ENCODE measurements around the gene LRMDA.

LRMDA gene

GRCh38 chr10:75694790-75695189 lies 263.4 kb downstream of the LRMDA start:
- no peak overlapping the region for H3K4me3 ChIP-seq (ENCODE audit: low read depth, low read length)

GRCh38 chr10:75695994-75696393 lies 264.6 kb downstream of the LRMDA start:
- no peak overlapping the region for H3K4me3 ChIP-seq (ENCODE audit: low read depth, low read length)

- no peak overlapping the region for H3K4me3 ChIP-seq (ENCODE audit: low read depth, low read length)
Measured at GRCh38 chr10:75696536-75696935, 265.1 kb downstream of the LRMDA start.

- H3K4me3 ChIP-seq (ENCODE audit: low read depth, low read length), result no peak overlapping the region
Measured at GRCh38 chr10:75703191-75703854, 271.9 kb downstream of the LRMDA start.

- H3K4me3 ChIP-seq (ENCODE audit: low read depth, low read length), result no peak overlapping the region
Measured at GRCh38 chr10:75705426-75705825, 274.0 kb downstream of the LRMDA start.

- H3K4me3 ChIP-seq (ENCODE audit: low read depth, low read length), result no peak overlapping the region
Measured at GRCh38 chr10:75707080-75707840, 275.8 kb downstream of the LRMDA start.

- no peak overlapping the region for H3K4me3 ChIP-seq (ENCODE audit: low read depth, low read length)
Measured at GRCh38 chr10:75708060-75708459, 276.6 kb downstream of the LRMDA start.

GRCh38 chr10:75709245-75709644 lies 277.8 kb downstream of the LRMDA start:
- H3K4me3 ChIP-seq (ENCODE audit: low read depth, low read length), result no peak overlapping the region

- H3K4me3 ChIP-seq (ENCODE audit: low read depth, low read length), result no peak overlapping the region
Measured at GRCh38 chr10:75709811-75710210, 278.4 kb downstream of the LRMDA start.

GRCh38 chr10:75712242-75712880 lies 280.9 kb downstream of the LRMDA start:
- no peak overlapping the region for H3K4me3 ChIP-seq (ENCODE audit: low read depth, low read length)

GRCh38 chr10:75716506-75716905 lies 285.1 kb downstream of the LRMDA start:
- H3K4me3 ChIP-seq (ENCODE audit: low read depth, low read length), result no peak overlapping the region

- no peak overlapping the region for H3K4me3 ChIP-seq (ENCODE audit: low read depth, low read length)
Measured at GRCh38 chr10:75717126-75717916, 285.9 kb downstream of the LRMDA start.

GRCh38 chr10:75718991-75719390 lies 287.6 kb downstream of the LRMDA start:
- no peak overlapping the region for H3K4me3 ChIP-seq (ENCODE audit: low read depth, low read length)

GRCh38 chr10:75720157-75720556 lies 288.7 kb downstream of the LRMDA start:
- no peak overlapping the region for H3K4me3 ChIP-seq (ENCODE audit: low read depth, low read length)

GRCh38 chr10:75722020-75722419 lies 290.6 kb downstream of the LRMDA start:
- no peak overlapping the region for H3K4me3 ChIP-seq (ENCODE audit: low read depth, low read length)

GRCh38 chr10:75722609-75723008 lies 291.2 kb downstream of the LRMDA start:
- H3K4me3 ChIP-seq (ENCODE audit: low read depth, low read length), result no peak overlapping the region

- H3K4me3 ChIP-seq (ENCODE audit: low read depth, low read length), result no peak overlapping the region
Measured at GRCh38 chr10:75723319-75723980, 292.0 kb downstream of the LRMDA start.

GRCh38 chr10:75724047-75724446 lies 292.6 kb downstream of the LRMDA start:
- H3K4me3 ChIP-seq (ENCODE audit: low read depth, low read length), result no peak overlapping the region

GRCh38 chr10:75726522-75727483 lies 295.4 kb downstream of the LRMDA start:
- H3K4me3 ChIP-seq (ENCODE audit: low read depth, low read length), result no peak overlapping the region

GRCh38 chr10:75730847-75731246 lies 299.4 kb downstream of the LRMDA start:
- no peak overlapping the region for H3K4me3 ChIP-seq (ENCODE audit: low read depth, low read length)
